Suprapubic skin (tissue), 4 donors: ENCODE results near the gene RBM47.

Experiments
- CTCF ChIP-seq, 2 donors: fragments of 200-600 bp in 1 of 2; fragments of 450-650 bp in 1 of 2; sonication (generic) in 1 of 2; IDR thresholded peaks; one replicate each; pipeline ENCODE4 v1.5.1; 2016 to 2019; ENCODE audit warnings: antibody characterized with exemption in 2 of 2, mild to moderate bottlenecking in 1 of 2, moderate library complexity in 1 of 2
- EP300 ChIP-seq: sonication (generic); formaldehyde crosslinking; IDR thresholded peaks from one replicate; pipeline ENCODE4 v1.6.1; 2017; ENCODE audit warnings: antibody characterized with exemption
- POLR2A ChIP-seq, 2 donors: fragments of 450-650 bp; IDR thresholded peaks; one replicate each; pipeline ENCODE4 v1.6.1; 2017; ENCODE audit warnings: antibody characterized with exemption in 2 of 2, mild to moderate bottlenecking in 2 of 2, moderate library complexity in 2 of 2
- POLR2AphosphoS5 ChIP-seq, 3 donors: sonication (generic); formaldehyde crosslinking; IDR thresholded peaks; one replicate each; pipeline ENCODE4 v1.6.1; 2017; ENCODE audit warnings: antibody characterized with exemption in 3 of 3

- TF ChIP-seq CTCF (IDR thresholded peaks at IDR 0.05), result no peak
- no peak for TF ChIP-seq POLR2A (IDR thresholded peaks at IDR 0.05)
- no peak for TF ChIP-seq POLR2AphosphoS5 (IDR thresholded peaks at IDR 0.05)
- no peak for TF ChIP-seq EP300
Observed at GRCh38 chr4:40586034-40586433, 43.6 kb downstream of the RBM47 start.
